Measurements from ENCODE around the gene UGT1A9.

UGT1A9 gene

DNA sequence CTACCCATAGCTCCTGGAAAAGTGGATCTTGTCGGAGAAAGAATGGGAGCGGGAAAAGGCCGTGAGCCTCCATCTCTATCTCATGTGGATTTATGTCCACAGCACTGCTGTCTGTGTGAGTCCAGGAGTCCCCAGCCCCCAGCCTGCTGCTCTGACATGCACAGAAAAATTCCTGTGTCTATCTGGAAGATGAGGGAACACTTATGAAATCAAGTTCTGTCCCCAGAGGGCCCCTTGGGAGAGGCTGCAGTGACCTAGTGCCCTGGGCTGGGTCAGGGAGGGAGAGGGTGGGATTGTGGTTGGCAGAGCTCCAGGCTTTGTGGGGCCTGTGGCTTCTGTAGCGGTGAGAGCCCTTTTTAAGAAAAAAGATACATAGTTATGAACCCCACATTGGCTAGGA, 145.1 kb downstream of the UGT1A9 start:
- no peak for DNase-seq
- no peaks in the 10 kb centered on the region for H4K20me1 ChIP-seq (ENCODE audit: insufficient read depth, low read length)
- H3K27me3 ChIP-seq (replicated peaks; ENCODE audit: insufficient read depth, low read length), result no peaks in the 10 kb centered on the region
- no peak overlapping the region for H3K4me2 ChIP-seq (ENCODE audit: low read depth, low read length)
- no peaks in the 10 kb centered on the region for H3K9me2 ChIP-seq (replicated peaks; ENCODE audit: insufficient read depth, low read length)
- no peaks in the 10 kb centered on the region for H3K79me2 ChIP-seq (ENCODE audit: low read length)
- H3K36me3 ChIP-seq (replicated peaks; ENCODE audit: insufficient read depth, low read length), result no peaks in the 10 kb centered on the region
- H3K9me3 ChIP-seq (replicated peaks; ENCODE audit: insufficient read depth, low read length), result no peaks in the 10 kb centered on the region
- H3F3A ChIP-seq (ENCODE audit: insufficient read depth, low read length), result no peaks in the 10 kb centered on the region
- H3K4me1 ChIP-seq (ENCODE audit: low read length), result no peaks in the 10 kb centered on the region
- H3K9ac ChIP-seq (ENCODE audit: low read length), result no peak overlapping the region
- H3K27ac ChIP-seq (ENCODE audit: low read length), result no peak overlapping the region
- no peak overlapping the region for H2AFZ ChIP-seq (ENCODE audit: low read length)
- TF ChIP-seq EZH2 (optimal IDR thresholded peaks at IDR 0.05; ENCODE audit: low read depth, low read length) (no peak), EZH2phosphoT487 (IDR thresholded peaks at IDR 0.05; ENCODE audit: low read length) (no peak), CTCF (IDR thresholded peaks at IDR 0.05; ENCODE audit: low read length) (no peak)
- no peak overlapping the region for H3K4me3 ChIP-seq (ENCODE audit: low read length)

DNA sequence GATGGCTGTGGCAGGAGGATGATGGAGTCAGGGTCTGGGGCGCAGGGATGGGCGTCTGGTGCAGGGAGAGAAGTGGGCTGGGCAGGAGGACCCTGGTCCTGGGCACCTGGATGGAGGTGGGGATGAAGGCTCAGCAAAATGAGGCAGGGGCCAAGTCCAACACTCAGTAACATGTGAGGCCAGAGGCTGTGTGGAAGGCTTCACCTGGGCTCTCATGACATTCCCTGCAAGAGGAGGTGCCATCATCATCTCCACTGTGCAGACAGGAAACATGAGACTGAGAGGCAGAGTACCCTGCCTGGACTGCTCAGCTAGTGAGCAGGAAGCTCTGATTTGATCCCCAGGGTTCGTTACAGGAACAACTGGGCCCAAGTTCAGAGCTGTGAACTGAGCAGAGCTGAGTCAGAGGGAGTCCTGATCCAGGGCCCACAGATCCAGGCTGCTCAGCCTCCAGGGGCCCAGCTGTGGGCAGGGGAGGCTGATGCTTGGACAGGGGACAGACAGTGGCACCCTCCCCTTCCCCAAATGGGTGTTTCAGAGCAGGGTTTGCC, 145.7 kb downstream of the UGT1A9 start:
- Histone ChIP-seq H3K9ac (ENCODE audit: low read length) (no peak overlapping the region), H3K4me3 (ENCODE audit: low read length) (no peak overlapping the region), H3K27me3 (replicated peaks; ENCODE audit: insufficient read depth, low read length) (no peaks in the 10 kb centered on the region), H3K4me1 (ENCODE audit: low read length) (no peaks in the 10 kb centered on the region), H3K27ac (ENCODE audit: low read length) (no peak overlapping the region), H4K20me1 (ENCODE audit: insufficient read depth, low read length) (no peaks in the 10 kb centered on the region), H3K9me3 (replicated peaks; ENCODE audit: insufficient read depth, low read length) (no peaks in the 10 kb centered on the region), H3K36me3 (replicated peaks; ENCODE audit: insufficient read depth, low read length) (no peaks in the 10 kb centered on the region), H3K79me2 (ENCODE audit: low read length) (no peaks in the 10 kb centered on the region), H3K4me2 (ENCODE audit: low read depth, low read length) (no peak overlapping the region), H3F3A (ENCODE audit: insufficient read depth, low read length) (no peaks in the 10 kb centered on the region), H3K9me2 (replicated peaks; ENCODE audit: insufficient read depth, low read length) (no peaks in the 10 kb centered on the region), H2AFZ (ENCODE audit: low read length) (no peak overlapping the region)
- TF ChIP-seq EZH2phosphoT487 (IDR thresholded peaks at IDR 0.05; ENCODE audit: low read length) (no peak), EZH2 (optimal IDR thresholded peaks at IDR 0.05; ENCODE audit: low read depth, low read length) (no peak), CTCF (IDR thresholded peaks at IDR 0.05; ENCODE audit: low read length) (no peak)
- no peak for DNase-seq

DNA sequence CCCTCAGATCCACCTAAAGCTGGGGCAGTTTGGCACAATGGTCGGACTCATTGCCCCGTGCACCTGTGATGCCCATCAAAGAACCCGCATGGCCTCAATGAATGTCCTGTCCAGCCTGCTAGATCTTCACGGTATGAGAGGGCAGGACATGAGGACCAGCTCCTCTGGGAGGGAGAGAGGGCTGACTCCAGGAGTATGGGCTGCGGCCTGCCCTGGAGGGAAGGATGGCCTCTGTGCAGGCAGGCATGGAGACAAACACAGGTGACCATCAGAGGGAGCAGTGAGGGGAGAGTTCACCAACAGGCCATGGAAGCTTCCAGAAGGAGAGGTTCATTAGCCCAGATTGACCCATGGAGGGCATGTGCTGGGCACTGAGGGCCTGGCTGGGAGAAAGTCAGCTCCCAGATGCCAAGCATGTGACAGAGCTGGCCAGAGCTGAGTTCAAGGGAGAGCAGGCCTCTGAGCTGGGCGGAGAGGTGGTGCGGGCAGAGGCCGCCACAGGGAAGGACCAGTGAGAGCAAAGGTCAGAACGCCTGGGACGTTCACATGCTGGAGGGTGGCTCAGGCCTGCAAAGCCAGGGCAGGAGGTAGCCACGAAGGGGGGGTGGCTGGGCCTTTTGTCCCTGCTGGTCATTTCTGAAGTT, 146.4 kb downstream of the UGT1A9 start:
- no peaks in the 10 kb centered on the region for H4K20me1 ChIP-seq (ENCODE audit: insufficient read depth, low read length)
- no peaks in the 10 kb centered on the region for H3K4me1 ChIP-seq (ENCODE audit: low read length)
- no peak for DNase-seq
- H2AFZ ChIP-seq (ENCODE audit: low read length), result no peak overlapping the region
- no peaks in the 10 kb centered on the region for H3K27me3 ChIP-seq (replicated peaks; ENCODE audit: insufficient read depth, low read length)
- H3K9me3 ChIP-seq (replicated peaks; ENCODE audit: insufficient read depth, low read length), result no peaks in the 10 kb centered on the region
- no peaks in the 10 kb centered on the region for H3K36me3 ChIP-seq (replicated peaks; ENCODE audit: insufficient read depth, low read length)
- H3K4me3 ChIP-seq (ENCODE audit: low read length), result no peak overlapping the region
- no peaks in the 10 kb centered on the region for H3F3A ChIP-seq (ENCODE audit: insufficient read depth, low read length)
- no peak overlapping the region for H3K27ac ChIP-seq (ENCODE audit: low read length)
- no peak overlapping the region for H3K4me2 ChIP-seq (ENCODE audit: low read depth, low read length)
- no peaks in the 10 kb centered on the region for H3K79me2 ChIP-seq (ENCODE audit: low read length)
- TF ChIP-seq EZH2phosphoT487 (IDR thresholded peaks at IDR 0.05; ENCODE audit: low read length) (no peak), EZH2 (optimal IDR thresholded peaks at IDR 0.05; ENCODE audit: low read depth, low read length) (no peak), CTCF (IDR thresholded peaks at IDR 0.05; ENCODE audit: low read length) (no peak)
- no peak overlapping the region for H3K9ac ChIP-seq (ENCODE audit: low read length)
- H3K9me2 ChIP-seq (replicated peaks; ENCODE audit: insufficient read depth, low read length), result no peaks in the 10 kb centered on the region

Data from MM.1S (cell line).